Kidney capillary endothelial cell (primary cell): ENCODE results near the gene SENP5.

Source experiments
- DNase-seq: peaks from one replicate; pipeline ENCODE4 v3.0.0-alpha.2; 2018; ENCODE audit warnings: low spot score

Gene SENP5

GRCh38 chr3:196889844-196890708 lies 22.4 kb downstream of the SENP5 start:
- DNase-seq: no peak

GRCh38 chr3:196894557-196895295 lies 27.0 kb downstream of the SENP5 start:
- no peak for DNase-seq

- DNase-seq: no peak
Measured at GRCh38 chr3:196896229-196896628, 28.5 kb downstream of the SENP5 start.

GRCh38 chr3:196901768-196902167 lies 34.0 kb downstream of the SENP5 start:
- no peak for DNase-seq

- no peak for DNase-seq
Measured at GRCh38 chr3:196902296-196902695, 34.6 kb downstream of the SENP5 start.

GRCh38 chr3:196903740-196904139 lies 36.0 kb downstream of the SENP5 start:
- no peak for DNase-seq

- DNase-seq: no peak
Measured at GRCh38 chr3:196914866-196915265, 47.1 kb downstream of the SENP5 start.

- DNase-seq: no peak
Measured at GRCh38 chr3:196915375-196915774, 47.7 kb downstream of the SENP5 start.

- DNase-seq: no peak
Measured at GRCh38 chr3:196916221-196916620, 48.5 kb downstream of the SENP5 start.

GRCh38 chr3:196916995-196917394 lies 49.3 kb downstream of the SENP5 start:
- DNase-seq: no peak

- DNase-seq: no peak
Measured at GRCh38 chr3:196918968-196919367, 51.2 kb downstream of the SENP5 start.

GRCh38 chr3:196920733-196921132 lies 53.0 kb downstream of the SENP5 start:
- DNase-seq: no peak

GRCh38 chr3:196927571-196928453 lies 60.1 kb downstream of the SENP5 start:
- DNase-seq: peak; percentile 36

- no peak for DNase-seq
Measured at GRCh38 chr3:196931157-196931556, 63.4 kb downstream of the SENP5 start.

- DNase-seq: no peak
Measured at GRCh38 chr3:196931828-196932587, 64.3 kb downstream of the SENP5 start.

- DNase-seq: no peak
Measured at GRCh38 chr3:196932600-196932999, 64.9 kb downstream of the SENP5 start.

- no peak for DNase-seq
Measured at GRCh38 chr3:196936288-196936687, 68.6 kb downstream of the SENP5 start.

- no peak for DNase-seq
Measured at GRCh38 chr3:196938124-196938523, 70.4 kb downstream of the SENP5 start.

GRCh38 chr3:196938576-196938975 lies 70.9 kb downstream of the SENP5 start:
- no peak for DNase-seq

- peak; percentile 42 for DNase-seq
Measured at GRCh38 chr3:196941729-196942225, 74.1 kb downstream of the SENP5 start.

GRCh38 chr3:196942226-196942914 lies 74.7 kb downstream of the SENP5 start, which contains the start of gene NCBP2:
TSS of gene NCBP2 (minus strand) at chr3:196942528. CDS start at chr3:196942503, 25 bp downstream.
- peak; percentile 95 for DNase-seq
